Panc1 (cell line): ENCODE measurements around the gene PAPSS2. TPM values are rescaled to one million over a fixed set of nuclear protein-coding genes. Genes with fewer than 3 reads are reported as not detected.

Source experiments
- ATAC-seq: fragments of 200-7000 bp; cut with Tn5 transposase; 2 replicates; pipeline ENCODE4 v1.9.1; 2020; ENCODE audit warnings: mild to moderate bottlenecking, moderate library complexity
- BruUV-seq: library from RNA; stranded (reverse); fragments of 400-500 nt; replicated peaks from 2 replicates; lab custom pipeline; 2021; lab: Mats Ljungman, UMichigan
- CTCF ChIA-PET: fragments of 300-600 bp; sonication (Branson Sonifier 250); formaldehyde crosslinking; loops from one replicate; lab custom pipeline; 2022; ENCODE audit warnings: antibody characterized with exemption; lab: Charles Lee
- POLR2A ChIA-PET: fragments of 300-600 bp; sonication (Branson Sonifier 250); formaldehyde crosslinking; loops from one replicate; lab custom pipeline; 2022; ENCODE audit warnings: antibody characterized with exemption; lab: Charles Lee
- DNase-seq: peaks from one replicate; pipeline ENCODE4 v3.0.0-alpha.2; 2010; ENCODE audit warnings: low read depth, low spot score
- H3K27ac ChIP-seq: 2 replicates; pipeline ENCODE4 v1.5.1; 2011; ENCODE audit warnings: mild to moderate bottlenecking, low read length, inconsistent platforms
- H3K27me3 ChIP-seq: fragments of 200-500 bp; sonication (Bioruptor generic); 2 replicates; pipeline ENCODE4 v1.6.0; 2014; ENCODE audit warnings: low read length, inconsistent platforms; ENCODE audit not compliant: control insufficient read depth, insufficient read depth
- H3K36me3 ChIP-seq: fragments of 200-500 bp; sonication (Bioruptor generic); 2 replicates; pipeline ENCODE4 v1.5.1; 2014; ENCODE audit warnings: inconsistent platforms, mild to moderate bottlenecking, low read length, moderate library complexity; ENCODE audit not compliant: control insufficient read depth, insufficient read depth
- H3K4me1 ChIP-seq: 2 replicates; pipeline ENCODE4 v1.5.1; 2011; ENCODE audit warnings: inconsistent platforms, mild to moderate bottlenecking, low read length, moderate library complexity; ENCODE audit not compliant: control insufficient read depth, insufficient read depth
- H3K4me3 ChIP-seq, 2 experiments: 2 replicates each; pipeline ENCODE4 v1.5.1; 2011 to 2012; ENCODE audit warnings: low read depth in 2 of 2, low read length in 2 of 2, mild to moderate bottlenecking in 2 of 2, inconsistent platforms in 1 of 2, moderate library complexity in 1 of 2
- H3K9me3 ChIP-seq: fragments of 200-500 bp; sonication (Bioruptor generic); 2 replicates; pipeline ENCODE4 v1.5.1; 2014; ENCODE audit warnings: low read depth, mild to moderate bottlenecking, inconsistent platforms, low read length, moderate library complexity; ENCODE audit not compliant: control insufficient read depth, insufficient read depth
- POLR2AphosphoS5 ChIP-seq: IDR thresholded peaks from 2 replicates; pipeline ENCODE4 v1.6.1; 2012; ENCODE audit warnings: mild to moderate bottlenecking, low read depth, low read length, moderate library complexity
- SIN3A ChIP-seq: IDR thresholded peaks from 2 replicates; pipeline ENCODE4 v1.6.1; 2012; ENCODE audit warnings: low read depth, mild to moderate bottlenecking, low read length, moderate library complexity, borderline replicate concordance; ENCODE audit not compliant: insufficient read depth
- TCF7L2 ChIP-seq: IDR thresholded peaks from 2 replicates; pipeline ENCODE4 v1.6.1; 2011; ENCODE audit warnings: mild to moderate bottlenecking, low read depth, low read length, inconsistent platforms
- in situ Hi-C: cut with HindIII; loops from 2 replicates; pipeline ENCODE4 v1.10.0; 2016; ENCODE audit warnings: low sequenced_read_pairs, low pct_unique_long_range_greater_than_20kb
- intact Hi-C: fragments of 100-400 bp; cut with micrococcal nuclease; formaldehyde crosslinking; loops from one replicate; pipeline ENCODE4 v1.10.0; 2022; ENCODE audit not compliant: unreplicated experiment
- total RNA-seq: library from RNA; stranded (reverse); gene quantifications from one replicate; pipeline ENCODE4 v1.2.1, GENCODE V29; 2021; ENCODE audit not compliant: unreplicated experiment
- TF ChIP-seq, protein P1 (sequence below): fragments of 450-650 bp; IDR thresholded peaks from 2 replicates; pipeline ENCODE4 v1.5.1; 2017; ENCODE audit warnings: mild to moderate bottlenecking
- TF ChIP-seq, protein P2 (sequence below), 2 experiments: IDR thresholded peaks; 2 replicates each; pipeline ENCODE4 v1.6.1; 2011 to 2012; ENCODE audit warnings: low read depth in 2 of 2, control low read depth in 1 of 2, low read length in 1 of 2, mild to moderate bottlenecking in 1 of 2, moderate library complexity in 1 of 2; ENCODE audit not compliant: insufficient read depth in 1 of 2

PAPSS2 gene
- total RNA-seq, 1 experiment from 2014 or later = 17.1 TPM

DNA sequence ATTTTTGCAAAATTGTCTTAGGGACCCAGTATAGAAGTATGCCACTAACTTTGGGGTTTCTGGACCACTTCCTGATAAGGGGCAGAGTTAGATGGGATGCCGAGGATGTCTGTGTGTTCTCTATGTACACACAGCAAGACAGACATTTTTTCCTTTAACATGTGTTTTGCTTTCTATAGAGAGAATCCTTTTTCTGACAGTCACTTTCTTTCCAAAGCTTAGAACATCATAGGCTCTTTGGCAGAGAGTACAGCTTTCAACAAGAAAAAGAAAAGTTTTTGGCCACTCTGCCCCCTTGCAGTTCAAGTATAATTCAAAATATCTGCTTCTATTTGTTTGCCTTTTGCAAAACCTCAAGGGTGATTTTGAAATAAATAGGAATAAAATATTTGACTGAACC is 44.1 kb downstream of the PAPSS2 start:
- ChIA-PET CTCF (no interaction called here), POLR2A (no interaction called here)
- Histone ChIP-seq H3K27ac (no peak overlapping the region), H3K27me3 (no peaks in the 10 kb centered on the region), H3K4me3 (no peak overlapping the region), H3K36me3 (no peaks in the 10 kb centered on the region), H3K4me1 (no peaks in the 10 kb centered on the region), H3K9me3 (no peaks in the 10 kb centered on the region)
- no peak for DNase-seq
- BruUV-seq = no TSS peak
- intact Hi-C loops = no loop called here
- no peak for ATAC-seq
- in situ Hi-C loops = no loop called here
- TF ChIP-seq, protein P1, sequence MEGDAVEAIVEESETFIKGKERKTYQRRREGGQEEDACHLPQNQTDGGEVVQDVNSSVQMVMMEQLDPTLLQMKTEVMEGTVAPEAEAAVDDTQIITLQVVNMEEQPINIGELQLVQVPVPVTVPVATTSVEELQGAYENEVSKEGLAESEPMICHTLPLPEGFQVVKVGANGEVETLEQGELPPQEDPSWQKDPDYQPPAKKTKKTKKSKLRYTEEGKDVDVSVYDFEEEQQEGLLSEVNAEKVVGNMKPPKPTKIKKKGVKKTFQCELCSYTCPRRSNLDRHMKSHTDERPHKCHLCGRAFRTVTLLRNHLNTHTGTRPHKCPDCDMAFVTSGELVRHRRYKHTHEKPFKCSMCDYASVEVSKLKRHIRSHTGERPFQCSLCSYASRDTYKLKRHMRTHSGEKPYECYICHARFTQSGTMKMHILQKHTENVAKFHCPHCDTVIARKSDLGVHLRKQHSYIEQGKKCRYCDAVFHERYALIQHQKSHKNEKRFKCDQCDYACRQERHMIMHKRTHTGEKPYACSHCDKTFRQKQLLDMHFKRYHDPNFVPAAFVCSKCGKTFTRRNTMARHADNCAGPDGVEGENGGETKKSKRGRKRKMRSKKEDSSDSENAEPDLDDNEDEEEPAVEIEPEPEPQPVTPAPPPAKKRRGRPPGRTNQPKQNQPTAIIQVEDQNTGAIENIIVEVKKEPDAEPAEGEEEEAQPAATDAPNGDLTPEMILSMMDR = no peak
- TF ChIP-seq, protein P2, sequence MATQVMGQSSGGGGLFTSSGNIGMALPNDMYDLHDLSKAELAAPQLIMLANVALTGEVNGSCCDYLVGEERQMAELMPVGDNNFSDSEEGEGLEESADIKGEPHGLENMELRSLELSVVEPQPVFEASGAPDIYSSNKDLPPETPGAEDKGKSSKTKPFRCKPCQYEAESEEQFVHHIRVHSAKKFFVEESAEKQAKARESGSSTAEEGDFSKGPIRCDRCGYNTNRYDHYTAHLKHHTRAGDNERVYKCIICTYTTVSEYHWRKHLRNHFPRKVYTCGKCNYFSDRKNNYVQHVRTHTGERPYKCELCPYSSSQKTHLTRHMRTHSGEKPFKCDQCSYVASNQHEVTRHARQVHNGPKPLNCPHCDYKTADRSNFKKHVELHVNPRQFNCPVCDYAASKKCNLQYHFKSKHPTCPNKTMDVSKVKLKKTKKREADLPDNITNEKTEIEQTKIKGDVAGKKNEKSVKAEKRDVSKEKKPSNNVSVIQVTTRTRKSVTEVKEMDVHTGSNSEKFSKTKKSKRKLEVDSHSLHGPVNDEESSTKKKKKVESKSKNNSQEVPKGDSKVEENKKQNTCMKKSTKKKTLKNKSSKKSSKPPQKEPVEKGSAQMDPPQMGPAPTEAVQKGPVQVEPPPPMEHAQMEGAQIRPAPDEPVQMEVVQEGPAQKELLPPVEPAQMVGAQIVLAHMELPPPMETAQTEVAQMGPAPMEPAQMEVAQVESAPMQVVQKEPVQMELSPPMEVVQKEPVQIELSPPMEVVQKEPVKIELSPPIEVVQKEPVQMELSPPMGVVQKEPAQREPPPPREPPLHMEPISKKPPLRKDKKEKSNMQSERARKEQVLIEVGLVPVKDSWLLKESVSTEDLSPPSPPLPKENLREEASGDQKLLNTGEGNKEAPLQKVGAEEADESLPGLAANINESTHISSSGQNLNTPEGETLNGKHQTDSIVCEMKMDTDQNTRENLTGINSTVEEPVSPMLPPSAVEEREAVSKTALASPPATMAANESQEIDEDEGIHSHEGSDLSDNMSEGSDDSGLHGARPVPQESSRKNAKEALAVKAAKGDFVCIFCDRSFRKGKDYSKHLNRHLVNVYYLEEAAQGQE (IDR thresholded peaks at IDR 0.05; ENCODE audit: insufficient read depth in 1 of 2, low read depth in 2 of 2, low read length in 1 of 2) = no peak
- TF ChIP-seq TCF7L2 (no peak), POLR2AphosphoS5 (no peak), SIN3A (no peak)

DNA sequence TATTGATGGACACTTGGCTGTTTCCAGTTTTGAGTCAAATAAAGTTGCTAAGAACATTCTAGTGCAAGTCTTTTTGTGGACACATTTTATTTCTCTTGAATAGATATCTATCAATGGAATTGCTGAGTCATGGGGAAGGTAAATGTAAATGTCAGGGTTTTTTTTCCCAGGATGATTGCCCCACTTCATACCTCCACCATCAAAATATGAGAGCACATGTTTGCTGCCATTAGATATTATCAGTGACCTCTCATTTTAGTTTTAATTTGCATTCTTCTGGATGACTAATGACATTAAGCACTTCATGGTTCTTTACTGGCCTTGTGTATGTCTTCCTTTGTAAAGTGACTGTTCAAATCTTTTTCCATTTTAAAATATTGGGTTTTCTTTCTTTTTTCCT is 45.7 kb downstream of the PAPSS2 start:
- BruUV-seq = no TSS peak
- no peak for DNase-seq

DNA sequence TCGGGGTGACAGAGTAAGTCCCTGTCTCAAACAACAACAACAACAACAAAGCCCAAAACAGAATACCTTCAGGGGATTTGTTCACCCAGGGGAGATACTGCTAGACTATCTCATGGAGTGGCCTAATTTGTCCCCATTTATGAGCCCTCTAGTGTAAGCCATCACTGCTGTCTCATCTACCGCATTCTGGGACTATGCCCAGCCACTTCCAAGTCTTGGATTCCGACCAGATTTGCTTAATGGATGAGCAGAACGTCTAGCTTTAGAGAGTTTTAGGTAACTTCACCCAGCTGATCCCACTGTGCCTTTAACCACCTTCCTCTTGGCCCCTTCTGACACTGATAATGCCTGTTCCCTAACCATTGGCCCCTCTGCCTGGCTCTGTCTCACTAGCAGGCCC is 47.1 kb downstream of the PAPSS2 start:
- H3K4me3 ChIP-seq = no peak overlapping the region
- H3K27ac ChIP-seq = no peak overlapping the region
- intact Hi-C loops (no loop called here), in situ Hi-C loops (no loop called here)
- ATAC-seq = no peak
- ChIA-PET POLR2A (no interaction called here), CTCF (no interaction called here)
- no peaks in the 10 kb centered on the region for H3K4me1 ChIP-seq
- BruUV-seq = no TSS peak
- H3K9me3 ChIP-seq = no peaks in the 10 kb centered on the region
- H3K36me3 ChIP-seq = no peaks in the 10 kb centered on the region
- H3K27me3 ChIP-seq = no peaks in the 10 kb centered on the region
- no peak for DNase-seq
- TF ChIP-seq POLR2AphosphoS5 (no peak), SIN3A (no peak), TCF7L2 (no peak)
- TF ChIP-seq, protein P2 (IDR thresholded peaks at IDR 0.05; ENCODE audit: insufficient read depth in 1 of 2, low read depth in 2 of 2, low read length in 1 of 2) = no peak
- TF ChIP-seq, protein P1 = no peak

More for the DNA sequence above, 45.7 kb downstream of the PAPSS2 start:
- intact Hi-C loops (no loop called here), in situ Hi-C loops (no loop called here)
- Histone ChIP-seq H3K4me3 (no peak overlapping the region), H3K9me3 (no peaks in the 10 kb centered on the region), H3K4me1 (no peaks in the 10 kb centered on the region), H3K36me3 (no peaks in the 10 kb centered on the region), H3K27ac (no peak overlapping the region), H3K27me3 (no peaks in the 10 kb centered on the region)
- ATAC-seq = no peak
- no peak for TF ChIP-seq SIN3A
- POLR2A ChIA-PET = no interaction called here
- CTCF ChIA-PET = no interaction called here
